Ovary (tissue), 9 donors: ENCODE results near the gene CACUL1. TPM values are rescaled to one million over a fixed set of nuclear protein-coding genes. Genes with fewer than 3 reads are reported as not detected.

Experiments used
- DNase-seq, 5 donors: peaks; one replicate each; pipeline ENCODE4 v3.0.0-alpha.2; 2019 to 2020
- H3K27ac ChIP-seq, 2 donors: fragments of 200-600 bp; one replicate each; pipeline versions ENCODE4 v1.5.1 to v1.8.0; 2019 to 2022
- H3K27me3 ChIP-seq: fragments of 200-600 bp; one replicate; pipeline ENCODE4 v1.8.0; 2022
- H3K36me3 ChIP-seq: fragments of 200-600 bp; sonication (generic); one replicate; pipeline ENCODE4 v1.5.1; 2019
- H3K4me1 ChIP-seq: one replicate; pipeline ENCODE4 v1.8.1; 2013; ENCODE audit warnings: mild to moderate bottlenecking, moderate library complexity; ENCODE audit not compliant: insufficient read depth
- H3K4me3 ChIP-seq: fragments of 200-600 bp; sonication (generic); one replicate; pipeline ENCODE4 v1.5.1; 2017
- H3K9me3 ChIP-seq, 2 donors: fragments of 200-600 bp in 1 of 2; sonication (generic) in 1 of 2; one replicate each; pipeline versions ENCODE4 v1.5.1 to v1.8.1; 2013 to 2019; ENCODE audit warnings: mild to moderate bottlenecking in 1 of 2, moderate library complexity in 1 of 2
- CTCF ChIP-seq, 3 donors: fragments of 450-650 bp in 2 of 3; fragments of 200-600 bp in 1 of 3; IDR thresholded peaks; one replicate each; pipeline versions ENCODE4 v1.5.1 to v1.8.0; 2016 to 2022; ENCODE audit warnings: antibody characterized with exemption in 3 of 3, mild to moderate bottlenecking in 1 of 3
- EP300 ChIP-seq: sonication (generic); formaldehyde crosslinking; IDR thresholded peaks from one replicate; pipeline ENCODE4 v1.6.1; 2017; ENCODE audit warnings: antibody characterized with exemption
- POLR2A ChIP-seq: fragments of 450-650 bp; IDR thresholded peaks from one replicate; pipeline ENCODE4 v1.6.1; 2017; ENCODE audit warnings: antibody characterized with exemption, mild to moderate bottlenecking, moderate library complexity
- whole genome bisulfite sequencing, 3 donors: extraction: QIAGEN DNeasy Blood & Tissue Kit in 1 of 3; methylation state at CpG; one replicate each; pipeline versions ENCODE4 v1.1.5 to v1.1.7; 2013 to 2017; 5-methylcytosine and 5-hydroxymethylcytosine counted together
- intact Hi-C, 4 donors: fragments of 100-400 bp; cut with DNase I; formaldehyde crosslinking; loops; one replicate each; pipeline versions ENCODE4 v1.11.0 to v1.15.1; 2022 to 2023
- polyA plus RNA-seq, 2 donors: library from polyadenylated mRNA; stranded (reverse); fragments of 200-250 nt in 1 of 2; fragments of 350-450 nt in 1 of 2; fragmentation: Illumina TruSeq in 1 of 2; extraction: RNeasy Lipid Tissue Mini Kit (QIAGEN cat#74804) in 1 of 2; gene quantifications; one replicate each; pipeline ENCODE4 v1.2.3, GENCODE V29; 2013 to 2014
- total RNA-seq, 7 donors: library from RNA; depleted of rRNA in 2 of 7; stranded (reverse); fragments of >200 nt in 2 of 7; fragmentation: NEBNext Ultra II Directional in 3 of 7; extraction: Animal tissue kit (Norgen Biotek cat#: 25700) in 3 of 7; gene quantifications; one replicate each; pipeline versions ENCODE4 v1.1.0 to v1.2.4, GENCODE V29; 2016 to 2023
- donor health status: DM: no; HTN: no; CAD: no; lungs with moderate emphysema.
- donor health status: DM: no; HTN: no; CAD: no.
- donor health status: Bipolar disorder and iron deficiency.
- donor health status: DM: yes; HTN: yes; CAD: no.
- donor health status: DM: no; HTN: no; CAD: no.
- donor health status: DM: yes; HTN: yes; CAD: no.

The CACUL1 gene
- total and polyA plus RNA-seq, 9 donors = 7.0 to 29.7 (median 25.9) TPM

- no peaks in the 10 kb centered on the region for H3K27me3 ChIP-seq
- H3K4me1 ChIP-seq = peaks cover 27% of the 10 kb centered on the region
- H3K9me3 ChIP-seq = no peaks in the 10 kb centered on the region
- intact Hi-C loops = no loop called here
- TF ChIP-seq POLR2A (no peak), EP300 (no peak), CTCF (IDR thresholded peaks at IDR 0.05) (no peak)
- no peak for DNase-seq
- H3K27ac ChIP-seq = no peak overlapping the region
- no peak overlapping the region for H3K4me3 ChIP-seq
- H3K36me3 ChIP-seq = no peaks in the 10 kb centered on the region
These were observed 126.4 kb downstream of the CACUL1 start for GRCh38 chr10:118628397-118628796.

GRCh38 chr10:118626953-118627352 is 127.8 kb downstream of the CACUL1 start:
- H3K4me3 ChIP-seq = no peak overlapping the region
- no peak overlapping the region for H3K27ac ChIP-seq
- no peak for DNase-seq
- no peaks in the 10 kb centered on the region for H3K9me3 ChIP-seq
- intact Hi-C loops = no loop called here
- no peak for TF ChIP-seq EP300
- no peak for TF ChIP-seq CTCF (IDR thresholded peaks at IDR 0.05)
- TF ChIP-seq POLR2A = no peak
- peaks cover 27% of the 10 kb centered on the region for H3K4me1 ChIP-seq
- H3K36me3 ChIP-seq = no peaks in the 10 kb centered on the region
- H3K27me3 ChIP-seq = no peaks in the 10 kb centered on the region
- WGBS, 3 donors = 80 to 92% (median 89%) methylated on average over 3 of the region's 3 CpGs

Other genes with a start within 250 kb of the CACUL1 start
- gene PRLHR, start 159.3 kb downstream of the CACUL1 start, total RNA-seq = under 1 TPM in 2 of 7 donors, not detected in 5; 0.20 to 0.57 TPM
- under 1 TPM; 0.06 to 0.08 TPM for gene PRLHR, start 159.3 kb downstream of the CACUL1 start, polyA plus RNA-seq